HG02623 (cell line): ENCODE data around the gene ATF6.
"Not testable (repeated sequence)": the region's sequence is repeated elsewhere in the genome, so short reads cannot be mapped to it uniquely, and the experiment has no call there.

Experiments used
- ATAC-seq: cut with Tn5 transposase; IDR thresholded peaks from one replicate; pipeline ENCODE4 v1.9.1; 2021; ENCODE audit warnings: moderate library complexity; ENCODE audit not compliant: unreplicated experiment

The ATF6 gene

GRCh38 chr1:161766102-161766981 is at the start of gene ATF6:
Gene ATF6, plus strand, starts transcription at chr1:161766320. Its CDS starts 41 bp downstream, at chr1:161766361.
- peak; percentile 47 for ATAC-seq

GRCh38 chr1:161718559-161719324 is 47.4 kb upstream of the ATF6 start:
- peak; percentile 46 for ATAC-seq

GRCh38 chr1:161719325-161719611 is 46.9 kb upstream of the ATF6 start:
- ATAC-seq: peak; percentile 17

- ATAC-seq: no peak
Measured at GRCh38 chr1:161720422-161720821, 45.7 kb upstream of the ATF6 start.

GRCh38 chr1:161720956-161721737 is 45.0 kb upstream of the ATF6 start, which contains the start of gene FCRLB:
Gene FCRLB, plus strand, starts transcription at chr1:161721544. Its CDS starts 1,129 bp downstream, at chr1:161722673.
- no peak for ATAC-seq

GRCh38 chr1:161721738-161722343 is 44.3 kb upstream of the ATF6 start:
- no peak for ATAC-seq

GRCh38 chr1:161722406-161722805 is 43.7 kb upstream of the ATF6 start:
- ATAC-seq: no peak

- ATAC-seq: no peak
Measured at GRCh38 chr1:161723459-161724141, 42.5 kb upstream of the ATF6 start.

GRCh38 chr1:161725258-161725907 is 40.7 kb upstream of the ATF6 start:
- not testable (repeated sequence) for ATAC-seq

GRCh38 chr1:161725908-161726472 is 40.1 kb upstream of the ATF6 start:
- peak; percentile 13 for ATAC-seq

GRCh38 chr1:161726473-161727255 is 39.5 kb upstream of the ATF6 start:
- ATAC-seq: peak; percentile 52

GRCh38 chr1:161727256-161727924 is 38.7 kb upstream of the ATF6 start:
- ATAC-seq: no peak

GRCh38 chr1:161728376-161729226 is 37.5 kb upstream of the ATF6 start:
- ATAC-seq: no peak

- ATAC-seq: no peak
Measured at GRCh38 chr1:161730050-161730564, 36.0 kb upstream of the ATF6 start.

- ATAC-seq: no peak
Measured at GRCh38 chr1:161731241-161731640, 34.9 kb upstream of the ATF6 start.

- ATAC-seq: no peak
Measured at GRCh38 chr1:161731981-161732718, 34.0 kb upstream of the ATF6 start.
